Amniotic epithelial cell (primary cell): Measurements from ENCODE around the gene HSFX3.
"Not testable (repeated sequence)": the region's sequence is repeated elsewhere in the genome, so short reads cannot be mapped to it uniquely, and the experiment has no call there.

Source experiments
- DNase-seq: peaks from one replicate; pipeline ENCODE4 v3.0.0-alpha.2; 2010; ENCODE audit warnings: low read depth

Gene HSFX3

GRCh38 chrX:149549701-149550100, at the start of gene HSFX3:
HSFX3 (minus strand) TSS chrX:149549924; CDS start chrX:149549852, 72 bp downstream.
- DNase-seq, result not testable (repeated sequence)

GRCh38 chrX:149598603-149599002, 48.9 kb upstream of the HSFX3 start:
- not testable (repeated sequence) for DNase-seq

- not testable (repeated sequence) for DNase-seq
Observed at GRCh38 chrX:149595943-149596342, 46.2 kb upstream of the HSFX3 start.

GRCh38 chrX:149595214-149595613, 45.5 kb upstream of the HSFX3 start, which contains the start of gene HSFX2:
HSFX2 (minus strand) TSS chrX:149595314; CDS start chrX:149594700, 614 bp downstream.
- not testable (repeated sequence) for DNase-seq

GRCh38 chrX:149590993-149591392, 41.3 kb upstream of the HSFX3 start:
- not testable (repeated sequence) for DNase-seq

- not testable (repeated sequence) for DNase-seq
Observed at GRCh38 chrX:149587359-149587758, 37.6 kb upstream of the HSFX3 start, which contains the start of gene MAGEA9B. MAGEA9B (minus strand) TSS chrX:149587459; CDS start chrX:149583179, 4,280 bp downstream.

GRCh38 chrX:149585631-149586030, 35.9 kb upstream of the HSFX3 start:
- DNase-seq, result not testable (repeated sequence)

GRCh38 chrX:149573456-149573855, 23.7 kb upstream of the HSFX3 start:
- DNase-seq, result not testable (repeated sequence)

GRCh38 chrX:149572743-149573142, 23.0 kb upstream of the HSFX3 start:
- no peak for DNase-seq

- DNase-seq, result no peak
Observed at GRCh38 chrX:149571770-149572169, 22.0 kb upstream of the HSFX3 start.

GRCh38 chrX:149570668-149571067, 20.9 kb upstream of the HSFX3 start:
- peak; percentile 73 for DNase-seq

GRCh38 chrX:149569770-149570169, 20.0 kb upstream of the HSFX3 start:
- no peak for DNase-seq

- no peak for DNase-seq
Observed at GRCh38 chrX:149568701-149569296, 19.1 kb upstream of the HSFX3 start.

- no peak for DNase-seq
Observed at GRCh38 chrX:149567621-149568417, 18.1 kb upstream of the HSFX3 start.

GRCh38 chrX:149563359-149563758, 13.6 kb upstream of the HSFX3 start:
- DNase-seq, result no peak

GRCh38 chrX:149555251-149555650, 5.5 kb upstream of the HSFX3 start:
- DNase-seq, result not testable (repeated sequence)

GRCh38 chrX:149551939-149552248, 2.2 kb upstream of the HSFX3 start:
- DNase-seq, result not testable (repeated sequence)

GRCh38 chrX:149551245-149551938, 1.7 kb upstream of the HSFX3 start:
- not testable (repeated sequence) for DNase-seq

- DNase-seq, result not testable (repeated sequence)
Observed at GRCh38 chrX:149550454-149550853, 730 bp upstream of the HSFX3 start.

- DNase-seq, result not testable (repeated sequence)
Observed at GRCh38 chrX:149547782-149548181, 1.9 kb downstream of the HSFX3 start.

- not testable (repeated sequence) for DNase-seq
Observed at GRCh38 chrX:149546962-149547361, 2.8 kb downstream of the HSFX3 start.
